Neural progenitor cell (in vitro differentiated cells): ENCODE data around the gene LRRC49.

Experiments used
- CTCF ChIP-seq: fragments of 200-600 bp; sonication (generic); IDR thresholded peaks from 2 replicates; pipeline ENCODE4 v1.5.1; 2017; ENCODE audit warnings: antibody characterized with exemption, mild to moderate bottlenecking
- EZH2 ChIP-seq: fragments of 200-600 bp; sonication (generic); IDR thresholded peaks from 2 replicates; pipeline ENCODE4 v1.6.1; 2017; ENCODE audit warnings: antibody characterized with exemption, mild to moderate bottlenecking, moderate library complexity
- EZH2phosphoT487 ChIP-seq: fragments of 200-600 bp; sonication (generic); IDR thresholded peaks from 2 replicates; pipeline ENCODE4 v1.6.1; 2017; ENCODE audit warnings: antibody characterized with exemption

GRCh38 chr15:71069693-71070092 lies 177.1 kb downstream of the LRRC49 start:
- TF ChIP-seq CTCF (no peak), EZH2phosphoT487 (no peak), EZH2 (no peak)
